ENCODE data around the gene MAP6. TPM values are rescaled to one million over a fixed set of nuclear protein-coding genes. Genes with fewer than 3 reads are reported as not detected.

The MAP6 gene
- total and polyA plus RNA-seq, 2 of the 13 experiments (the other 11 are each of a cell fraction or from before 2014, with no cell fraction given): 0.04 TPM; not detected in 1

DNA sequence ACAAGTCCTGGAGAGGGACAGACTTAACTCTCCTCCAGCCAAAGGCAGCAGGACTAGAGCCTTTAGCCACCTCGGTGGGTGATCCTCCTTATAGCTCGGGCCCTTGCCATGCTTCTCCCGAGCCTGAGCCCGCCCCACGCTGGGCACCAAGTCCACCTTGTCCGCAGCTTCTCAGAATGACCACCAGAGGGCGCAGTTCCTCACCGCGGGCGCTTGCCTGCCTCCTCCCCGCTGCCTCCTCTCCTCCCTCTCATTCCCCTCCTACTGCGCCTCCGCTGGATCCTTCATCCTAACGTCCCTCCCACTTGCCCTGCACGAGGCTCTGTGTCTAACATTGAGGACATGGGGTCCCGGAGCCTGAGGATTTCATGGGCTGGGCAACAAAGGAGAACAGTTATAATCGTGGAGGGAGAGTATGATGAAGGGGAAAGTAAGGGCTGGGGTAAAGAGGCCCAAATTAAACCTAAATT is 37.5 kb upstream of the MAP6 start (continued):
- TF ChIP-seq SRF (IDR thresholded peaks at IDR 0.05; ENCODE audit: low read depth, low read length): no peak
- TF ChIP-seq NCOA2 (CRISPR knock-in tag; IDR thresholded peaks at IDR 0.05): 0 out of 2 replicates have a peak, but pooled peaks have one; percentile 10
- no peak for TF ChIP-seq PTBP1 (IDR thresholded peaks at IDR 0.05; ENCODE audit: low read depth, low read length, poor library complexity, severe bottlenecking)
- no peak for TF ChIP-seq ZMYM2 (CRISPR knock-in tag; IDR thresholded peaks at IDR 0.05)
- TF ChIP-seq MBNL3 (CRISPR knock-in tag; conservative IDR thresholded peaks at IDR 0.05): no peak
- TF ChIP-seq ELK4 (CRISPR knock-in tag; IDR thresholded peaks at IDR 0.05; ENCODE audit: borderline replicate concordance): no peak
- no peak for TF ChIP-seq JUND (CRISPR knock-in tag; IDR thresholded peaks at IDR 0.05)
- no peak for TF ChIP-seq ZNF609 (CRISPR knock-in tag; IDR thresholded peaks at IDR 0.05; ENCODE audit: borderline replicate concordance)
- TF ChIP-seq MXD4 (CRISPR knock-in tag; IDR thresholded peaks at IDR 0.05): no peak
- no peak for TF ChIP-seq ZNF577 (CRISPR knock-in tag; IDR thresholded peaks at IDR 0.05; ENCODE audit: borderline replicate concordance, low read depth)
- peak; percentile 58; the same call in 1 of the 2 replicates for TF ChIP-seq CBFB (CRISPR knock-in tag; IDR thresholded peaks at IDR 0.05)
- no peak for TF ChIP-seq SNAPC2 (CRISPR knock-in tag; IDR thresholded peaks at IDR 0.05)
- no peak for TF ChIP-seq ZNF589 (CRISPR knock-in tag; conservative IDR thresholded peaks at IDR 0.05)
- no peak for TF ChIP-seq ZNF747 (CRISPR knock-in tag; IDR thresholded peaks at IDR 0.05; ENCODE audit: borderline replicate concordance)
- TF ChIP-seq KLF9 (CRISPR knock-in tag; IDR thresholded peaks at IDR 0.05; ENCODE audit: low read depth): no peak
- no peak for TF ChIP-seq KLF13 (CRISPR knock-in tag; IDR thresholded peaks at IDR 0.05)
- no peak for TF ChIP-seq FOXK2 (IDR thresholded peaks at IDR 0.05)
- no peak for TF ChIP-seq CENPX (CRISPR knock-in tag; IDR thresholded peaks at IDR 0.05)
- no peak for TF ChIP-seq FOXP1 (IDR thresholded peaks at IDR 0.05)
- no peak for TF ChIP-seq FOXP1 (CRISPR knock-in tag; IDR thresholded peaks at IDR 0.05)
- TF ChIP-seq STAT5B (CRISPR knock-in tag; IDR thresholded peaks at IDR 0.05): no peak
- no peak for TF ChIP-seq TOE1 (CRISPR knock-in tag; IDR thresholded peaks at IDR 0.05)
- TF ChIP-seq RCOR2 (CRISPR knock-in tag; IDR thresholded peaks at IDR 0.05): no peak
- TF ChIP-seq FOXK1 (CRISPR knock-in tag; IDR thresholded peaks at IDR 0.05; ENCODE audit: borderline replicate concordance, low read depth): no peak
- TF ChIP-seq, protein P1, sequence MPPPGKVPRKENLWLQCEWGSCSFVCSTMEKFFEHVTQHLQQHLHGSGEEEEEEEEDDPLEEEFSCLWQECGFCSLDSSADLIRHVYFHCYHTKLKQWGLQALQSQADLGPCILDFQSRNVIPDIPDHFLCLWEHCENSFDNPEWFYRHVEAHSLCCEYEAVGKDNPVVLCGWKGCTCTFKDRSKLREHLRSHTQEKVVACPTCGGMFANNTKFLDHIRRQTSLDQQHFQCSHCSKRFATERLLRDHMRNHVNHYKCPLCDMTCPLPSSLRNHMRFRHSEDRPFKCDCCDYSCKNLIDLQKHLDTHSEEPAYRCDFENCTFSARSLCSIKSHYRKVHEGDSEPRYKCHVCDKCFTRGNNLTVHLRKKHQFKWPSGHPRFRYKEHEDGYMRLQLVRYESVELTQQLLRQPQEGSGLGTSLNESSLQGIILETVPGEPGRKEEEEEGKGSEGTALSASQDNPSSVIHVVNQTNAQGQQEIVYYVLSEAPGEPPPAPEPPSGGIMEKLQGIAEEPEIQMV (CRISPR knock-in tag; IDR thresholded peaks at IDR 0.05; ENCODE audit: low read depth): no peak
- no peak for TF ChIP-seq ZNF75D (CRISPR knock-in tag; IDR thresholded peaks at IDR 0.05; ENCODE audit: borderline replicate concordance)
